ENCODE results near the gene KNDC1. TPM values are rescaled to one million over a fixed set of nuclear protein-coding genes. Genes with fewer than 3 reads are reported as not detected.

The KNDC1 gene
- total and polyA plus RNA-seq, 2 donors (not counting 1 experiment from before 2014, with no cell fraction given), result 0.17 to 0.45 TPM

DNA sequence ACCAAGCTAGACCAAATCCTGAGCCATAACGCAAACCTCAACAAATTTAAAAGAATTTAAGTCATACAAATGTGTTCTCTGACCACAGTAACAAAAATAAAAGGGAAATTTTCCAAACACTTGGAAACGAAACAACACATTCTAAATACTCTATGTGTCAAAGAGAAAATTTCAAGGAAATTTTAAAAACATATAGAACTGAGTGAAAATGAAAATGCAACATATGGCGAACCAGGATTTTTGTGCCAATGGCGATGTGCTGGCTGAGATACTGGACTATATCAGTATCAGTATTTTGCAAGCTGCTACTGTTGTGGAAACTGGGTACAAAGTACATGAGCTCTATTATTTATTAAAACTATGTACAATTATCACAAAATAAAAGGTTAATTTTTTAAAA is 34.1 kb downstream of the KNDC1 start:
- intact Hi-C loops (cut with micrococcal nuclease), result no loop called here
- H3K27ac ChIP-seq (ENCODE audit: low read length in 2 of 2), result no peak overlapping the region
- peaks cover 0 to 4% (median 1%) of the 10 kb centered on the region in 3 donors for H3K9me3 ChIP-seq (ENCODE audit: control extremely low read depth in 1 of 3, control insufficient read depth in 2 of 3, insufficient read depth in 1 of 3, low read length in 2 of 3)
- no peak overlapping the region for H3K4me3 ChIP-seq (ENCODE audit: control extremely low read depth in 1 of 5, extremely low read depth in 1 of 5, insufficient read depth in 1 of 5, low read depth in 2 of 5, low read length in 4 of 5)
- H2AFZ ChIP-seq (ENCODE audit: insufficient read depth, low read depth, low read length, poor library complexity, severe bottlenecking), result no peak overlapping the region
- ChIA-PET CTCF (no interaction called here), POLR2A (no interaction called here)
- TF ChIP-seq, protein P1, sequence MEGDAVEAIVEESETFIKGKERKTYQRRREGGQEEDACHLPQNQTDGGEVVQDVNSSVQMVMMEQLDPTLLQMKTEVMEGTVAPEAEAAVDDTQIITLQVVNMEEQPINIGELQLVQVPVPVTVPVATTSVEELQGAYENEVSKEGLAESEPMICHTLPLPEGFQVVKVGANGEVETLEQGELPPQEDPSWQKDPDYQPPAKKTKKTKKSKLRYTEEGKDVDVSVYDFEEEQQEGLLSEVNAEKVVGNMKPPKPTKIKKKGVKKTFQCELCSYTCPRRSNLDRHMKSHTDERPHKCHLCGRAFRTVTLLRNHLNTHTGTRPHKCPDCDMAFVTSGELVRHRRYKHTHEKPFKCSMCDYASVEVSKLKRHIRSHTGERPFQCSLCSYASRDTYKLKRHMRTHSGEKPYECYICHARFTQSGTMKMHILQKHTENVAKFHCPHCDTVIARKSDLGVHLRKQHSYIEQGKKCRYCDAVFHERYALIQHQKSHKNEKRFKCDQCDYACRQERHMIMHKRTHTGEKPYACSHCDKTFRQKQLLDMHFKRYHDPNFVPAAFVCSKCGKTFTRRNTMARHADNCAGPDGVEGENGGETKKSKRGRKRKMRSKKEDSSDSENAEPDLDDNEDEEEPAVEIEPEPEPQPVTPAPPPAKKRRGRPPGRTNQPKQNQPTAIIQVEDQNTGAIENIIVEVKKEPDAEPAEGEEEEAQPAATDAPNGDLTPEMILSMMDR (IDR thresholded peaks at IDR 0.05), result no peak
- TF ChIP-seq EZH2 (IDR thresholded peaks at IDR 0.05; ENCODE audit: borderline replicate concordance, insufficient read depth, low read depth, low read length, poor library complexity, severe bottlenecking), result no peak
- 100% methylated on average over 1 of the region's 4 CpGs for WGBS (ENCODE audit: insufficient coverage)
- no peaks in the 10 kb centered on the region for H3K4me1 ChIP-seq (ENCODE audit: control insufficient read depth in 2 of 2, insufficient read depth in 2 of 2, low read length in 2 of 2)
- no peaks in the 10 kb centered on the region for H3K36me3 ChIP-seq (replicated peaks in 1 of 2; ENCODE audit: control extremely low read depth in 1 of 2, control insufficient read depth in 1 of 2, extremely low read depth in 1 of 2, insufficient read depth in 2 of 2, low read length in 1 of 2)
- no peaks in the 10 kb centered on the region for H3K27me3 ChIP-seq (replicated peaks in 1 of 4; ENCODE audit: control extremely low read depth in 1 of 4, control insufficient read depth in 3 of 4, insufficient read depth in 4 of 4, low read length in 3 of 4)
- ATAC-seq (ENCODE audit: low read depth) (no peak), DNase-seq (no peak)
- H3K9ac ChIP-seq (ENCODE audit: low read length), result no peak overlapping the region
- H3K27ac Mint-ChIP-seq, result no peak overlapping the region
- no peaks in the 10 kb centered on the region for H3K9me3 Mint-ChIP-seq (ENCODE audit: insufficient read depth)
- no peaks in the 10 kb centered on the region for H3K4me1 Mint-ChIP-seq
- no peak overlapping the region for H3K4me2 ChIP-seq (replicated peaks; ENCODE audit: low read depth, low read length, poor library complexity, severe bottlenecking)
- H3K79me2 ChIP-seq (ENCODE audit: control insufficient read depth, insufficient read depth, low read length), result no peaks in the 10 kb centered on the region
- no peaks in the 10 kb centered on the region for H3K27me3 Mint-ChIP-seq
- H3K4me3 Mint-ChIP-seq, result no peak overlapping the region
- no peaks in the 10 kb centered on the region for H4K20me1 ChIP-seq (ENCODE audit: control insufficient read depth, insufficient read depth, low read length, poor library complexity, severe bottlenecking)

DNA sequence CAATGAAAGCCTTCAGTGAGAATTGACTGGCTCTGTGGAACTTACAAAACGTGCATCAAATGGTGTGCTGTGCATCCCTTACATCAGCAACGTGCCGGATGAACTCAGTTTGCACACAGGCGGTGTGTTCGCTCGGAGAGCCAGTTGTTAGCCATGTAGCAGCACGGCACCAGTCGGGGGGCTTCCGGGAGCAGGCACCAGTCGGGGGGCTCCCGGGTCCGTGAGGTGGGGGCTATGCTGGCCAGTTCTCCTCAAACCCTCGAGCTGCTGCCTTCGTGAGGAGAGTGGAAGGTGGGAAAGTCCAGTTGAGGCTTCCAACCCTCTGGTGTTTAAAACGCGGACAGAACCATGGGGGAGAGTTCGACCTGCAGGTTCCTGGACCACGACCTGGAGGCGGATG is 35.1 kb downstream of the KNDC1 start:
- Mint-ChIP-seq H3K4me3 (no peak overlapping the region), H3K9me3 (ENCODE audit: insufficient read depth) (no peaks in the 10 kb centered on the region), H3K4me1 (no peaks in the 10 kb centered on the region), H3K27ac (no peak overlapping the region), H3K27me3 (no peaks in the 10 kb centered on the region)
- no peaks in the 10 kb centered on the region for H3K27me3 ChIP-seq (replicated peaks in 1 of 4; ENCODE audit: control extremely low read depth in 1 of 4, control insufficient read depth in 3 of 4, insufficient read depth in 4 of 4, low read length in 3 of 4)
- whole genome bisulfite sequencing (ENCODE audit: insufficient coverage), result 91% methylated on average over 19 of the region's 19 CpGs
- no peak overlapping the region for H3K27ac ChIP-seq (ENCODE audit: low read length in 2 of 2)
- no peak for TF ChIP-seq EZH2 (IDR thresholded peaks at IDR 0.05; ENCODE audit: borderline replicate concordance, insufficient read depth, low read depth, low read length, poor library complexity, severe bottlenecking)
- TF ChIP-seq, protein P1 (IDR thresholded peaks at IDR 0.05), result no peak
- ChIA-PET POLR2A (no interaction called here), CTCF (no interaction called here)
- peaks cover 0 to 4% (median 1%) of the 10 kb centered on the region in 3 donors for H3K9me3 ChIP-seq (ENCODE audit: control extremely low read depth in 1 of 3, control insufficient read depth in 2 of 3, insufficient read depth in 1 of 3, low read length in 2 of 3)
- H3K4me2 ChIP-seq (replicated peaks; ENCODE audit: low read depth, low read length, poor library complexity, severe bottlenecking), result no peak overlapping the region
- no peaks in the 10 kb centered on the region for H4K20me1 ChIP-seq (ENCODE audit: control insufficient read depth, insufficient read depth, low read length, poor library complexity, severe bottlenecking)
- H2AFZ ChIP-seq (ENCODE audit: insufficient read depth, low read depth, low read length, poor library complexity, severe bottlenecking), result no peak overlapping the region
- ATAC-seq (ENCODE audit: low read depth), result no peak
- H3K36me3 ChIP-seq (replicated peaks in 1 of 2; ENCODE audit: control extremely low read depth in 1 of 2, control insufficient read depth in 1 of 2, extremely low read depth in 1 of 2, insufficient read depth in 2 of 2, low read length in 1 of 2), result no peaks in the 10 kb centered on the region
- no peaks in the 10 kb centered on the region for H3K79me2 ChIP-seq (ENCODE audit: control insufficient read depth, insufficient read depth, low read length)
- H3K9ac ChIP-seq (ENCODE audit: low read length), result no peak overlapping the region
- H3K4me1 ChIP-seq (ENCODE audit: control insufficient read depth in 2 of 2, insufficient read depth in 2 of 2, low read length in 2 of 2), result no peaks in the 10 kb centered on the region
- intact Hi-C loops (cut with micrococcal nuclease), result no loop called here
- DNase-seq, result no peak
- H3K4me3 ChIP-seq (ENCODE audit: control extremely low read depth in 1 of 5, extremely low read depth in 1 of 5, insufficient read depth in 1 of 5, low read depth in 2 of 5, low read length in 4 of 5), result no peak overlapping the region
